T47D (cell line): ENCODE data around the gene SVEP1.
"Not testable (repeated sequence)": the region's sequence is repeated elsewhere in the genome, so short reads cannot be mapped to it uniquely, and the experiment has no call there.

ENCODE experiments used
- DNase-seq, 2 experiments: peaks; one replicate each; pipeline versions ENCODE4 v3.0.0 to v3.0.0-alpha.2; 2011 to 2012; ENCODE audit warnings: low read depth in 1 of 2, low spot score in 1 of 2
- JUND ChIP-seq: IDR thresholded peaks from 2 replicates; pipeline ENCODE4 v1.6.1; 2012; ENCODE audit warnings: low read depth
- in situ Hi-C: cut with HindIII; loops from 2 replicates; pipeline ENCODE4 v1.10.0; 2016; ENCODE audit warnings: low sequenced_read_pairs, low pct_unique_long_range_greater_than_20kb

Gene SVEP1

DNA sequence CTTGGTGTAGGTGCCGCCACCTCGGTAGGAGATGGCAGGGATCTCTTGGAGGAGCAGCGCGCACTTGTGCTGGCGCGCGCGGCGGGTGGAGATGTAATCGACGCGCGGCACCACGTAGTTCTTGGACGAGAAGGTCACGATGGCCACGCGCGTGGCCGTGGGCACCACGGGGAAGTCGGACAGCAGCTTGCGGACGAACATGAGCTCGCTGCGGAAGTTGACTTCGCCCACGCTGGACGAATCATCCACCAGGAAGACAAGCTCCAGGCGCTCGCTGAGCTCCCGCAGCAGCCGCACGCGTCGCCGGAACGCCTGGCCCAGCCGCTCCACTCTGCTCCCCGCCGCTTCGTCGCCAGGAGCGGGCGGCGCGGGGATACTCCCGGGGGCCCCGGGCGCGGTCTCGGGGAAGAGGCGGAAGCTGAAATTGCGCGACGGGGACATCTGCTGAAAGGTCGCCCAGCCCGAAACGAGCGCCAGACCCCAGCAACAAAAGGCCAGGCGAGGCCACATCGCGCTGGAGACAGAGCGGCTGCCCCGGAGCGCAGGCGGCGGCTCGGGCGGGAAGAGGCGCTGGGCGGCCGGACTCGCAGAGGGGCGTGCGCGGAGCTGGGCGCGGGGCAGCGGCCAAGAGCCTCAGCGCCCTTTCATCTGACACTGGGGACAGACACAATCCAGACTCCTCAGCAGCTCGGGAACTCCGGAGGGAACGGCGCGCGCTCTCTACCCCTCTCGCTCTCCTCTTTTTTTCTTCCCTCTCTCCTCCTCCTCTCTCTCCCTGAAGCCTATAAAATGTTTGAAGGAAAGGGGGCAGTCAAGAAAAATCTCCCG, at the start of gene SVEP1:
SVEP1 (minus strand) TSS at position 708 of the 828 bp plus-strand sequence; CDS start at position 510, 198 bp downstream.
- TF ChIP-seq JUND: no peak
- in situ Hi-C loops: no loop called here
- no peak for DNase-seq

- no peak for DNase-seq
Measured at GRCh38 chr9:110626101-110626829, 46.7 kb upstream of the SVEP1 start.

GRCh38 chr9:110623462-110624025, 44.0 kb upstream of the SVEP1 start:
- no peak for TF ChIP-seq JUND
- peak; percentile 52 to 84 for DNase-seq
- in situ Hi-C loops: no loop called here

More at GRCh38 chr9:110626101-110626829, 46.7 kb upstream of the SVEP1 start:
- no peak for TF ChIP-seq JUND
- in situ Hi-C loops: no loop called here

DNA sequence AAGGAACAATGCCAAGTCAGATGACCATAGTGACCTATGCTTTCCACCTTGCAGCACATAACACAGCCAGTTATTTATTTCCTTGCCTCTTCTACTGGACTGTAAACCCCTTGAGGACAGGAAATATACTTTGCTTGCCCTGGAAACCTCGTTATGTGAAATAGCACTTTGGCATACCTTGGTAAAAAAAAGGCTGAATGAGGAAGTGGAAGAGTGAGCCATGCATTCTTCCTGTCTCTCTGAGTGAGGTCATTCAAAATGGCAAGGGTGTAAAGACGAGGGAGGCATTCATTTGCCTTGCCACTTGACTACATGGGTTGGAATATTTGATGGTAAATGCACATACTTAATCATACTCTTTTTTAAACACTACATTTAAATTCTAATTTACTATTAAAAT, 42.8 kb upstream of the SVEP1 start:
- no peak for TF ChIP-seq JUND
- in situ Hi-C loops: no loop called here
- no peak for DNase-seq

- no peak for TF ChIP-seq JUND
- in situ Hi-C loops: no loop called here
- no peak for DNase-seq
Measured at GRCh38 chr9:110620726-110621125, 41.2 kb upstream of the SVEP1 start.

DNA sequence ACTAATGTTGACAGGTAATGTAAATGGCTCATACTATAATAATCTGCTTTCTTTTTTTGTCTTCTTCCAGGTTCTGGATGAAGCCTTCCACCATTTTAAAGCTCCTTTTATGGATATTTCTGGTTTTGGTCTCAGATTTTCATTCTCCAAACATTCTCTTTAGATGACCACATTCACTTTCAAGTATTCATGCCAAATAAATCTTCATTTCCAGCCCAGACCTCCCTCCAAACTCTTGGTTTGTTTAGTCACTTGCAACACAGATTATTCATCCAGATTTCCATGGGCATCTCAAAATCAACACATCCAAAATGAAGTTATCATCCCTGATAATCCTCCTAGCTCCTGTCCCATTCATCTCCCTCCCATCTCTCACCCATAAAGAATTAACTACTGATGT, 40.3 kb upstream of the SVEP1 start:
- TF ChIP-seq JUND: no peak
- DNase-seq: no peak
- in situ Hi-C loops: no loop called here

DNA sequence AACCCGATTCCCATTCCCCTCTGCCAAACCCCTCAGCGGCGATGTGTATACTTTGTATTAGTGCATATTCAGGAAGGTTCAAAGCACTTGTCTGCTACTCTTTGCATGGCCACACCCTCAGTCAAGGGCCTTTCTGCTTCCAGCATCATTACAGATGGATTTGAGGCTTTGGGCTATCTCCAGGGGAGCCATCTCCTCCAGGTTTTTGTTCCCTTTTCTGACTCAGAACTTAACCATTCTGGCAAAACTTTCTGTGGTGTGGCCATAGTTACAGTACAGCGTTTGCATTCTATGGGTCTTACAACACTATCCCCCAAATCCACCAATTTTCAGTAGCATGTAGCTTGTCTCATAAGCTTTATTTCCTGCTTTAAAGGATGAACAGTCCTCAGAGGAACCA, 36.0 kb upstream of the SVEP1 start:
- no peak for DNase-seq
- no peak for TF ChIP-seq JUND
- in situ Hi-C loops: no loop called here

DNA sequence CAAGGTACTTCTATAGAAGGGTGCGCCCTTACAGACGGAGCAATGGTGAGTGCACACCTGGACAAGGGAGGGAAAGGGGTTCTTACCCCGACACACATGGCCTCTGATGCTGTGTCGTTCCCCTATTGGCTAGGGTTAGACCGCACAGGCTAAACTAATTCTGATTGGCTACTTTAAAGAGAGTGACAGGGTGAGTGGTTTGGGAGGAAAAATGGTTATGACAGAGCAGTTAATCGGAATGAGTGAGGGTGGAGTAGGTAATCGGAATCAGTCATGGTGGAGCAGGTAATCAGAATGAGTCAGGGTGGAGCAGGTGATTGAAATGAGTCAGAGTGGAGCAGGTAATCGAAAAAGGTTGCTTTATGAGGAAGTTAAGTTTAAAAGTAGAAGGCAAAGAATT, 35.0 kb upstream of the SVEP1 start:
- in situ Hi-C loops, DNase-seq: not testable (repeated sequence)

DNA sequence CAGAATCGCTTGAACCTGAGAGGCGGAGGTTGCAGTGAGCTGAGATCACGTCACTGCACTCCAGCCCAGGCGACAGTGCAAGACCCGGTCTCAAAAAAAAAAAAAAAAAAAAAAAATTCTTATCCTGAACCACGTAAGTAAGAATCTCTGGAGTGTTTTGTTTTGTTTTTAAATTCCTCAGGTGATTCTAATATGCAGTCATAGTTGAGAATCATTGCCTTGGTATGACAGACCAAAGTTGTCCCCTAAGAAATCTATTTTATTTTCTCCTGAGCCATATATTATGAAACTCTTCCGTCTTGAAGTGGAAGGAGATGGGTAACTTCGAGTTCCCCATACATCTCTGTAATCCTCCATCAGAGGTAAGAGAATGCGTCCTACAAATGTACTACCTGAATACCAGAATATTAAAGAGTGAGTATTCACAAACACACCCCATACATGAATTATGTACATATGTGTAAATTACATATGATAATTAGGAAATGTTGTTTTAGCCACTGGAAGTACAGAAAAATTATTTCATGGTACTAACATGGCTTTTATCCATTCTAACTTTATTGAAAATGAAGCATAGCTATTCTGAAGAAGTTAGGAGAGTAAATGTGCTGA, 26.7 kb upstream of the SVEP1 start:
- TF ChIP-seq JUND: no peak
- in situ Hi-C loops: no loop called here
- no peak for DNase-seq

GRCh38 chr9:110605565-110605964, 26.0 kb upstream of the SVEP1 start:
- in situ Hi-C loops: no loop called here
- DNase-seq: no peak
- TF ChIP-seq JUND: no peak

DNA sequence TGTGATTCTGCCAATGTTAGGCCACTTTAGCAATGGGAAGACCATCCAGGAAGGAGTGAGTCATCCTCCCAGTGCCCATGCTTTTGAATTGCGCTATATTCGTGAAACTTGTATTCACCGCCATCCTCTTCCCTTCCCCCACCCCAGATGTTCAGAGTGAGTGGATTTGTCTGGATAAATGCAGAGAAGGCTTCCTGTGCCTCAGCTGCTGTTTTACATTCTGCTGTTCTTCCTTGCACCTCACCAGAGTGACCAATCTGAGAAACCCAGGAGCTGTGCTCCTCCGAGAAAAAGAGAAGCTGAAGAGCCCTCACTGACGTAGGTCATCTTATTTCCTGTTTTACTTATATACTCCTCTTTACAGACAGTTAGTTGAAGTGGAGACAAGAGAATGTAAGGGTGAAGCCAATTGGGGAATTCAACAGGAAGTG, 24.6 kb upstream of the SVEP1 start:
- in situ Hi-C loops: no loop called here
- no peak for DNase-seq
- no peak for TF ChIP-seq JUND

- TF ChIP-seq JUND: no peak
- no peak for DNase-seq
- in situ Hi-C loops: no loop called here
Measured at GRCh38 chr9:110602281-110602680, 22.7 kb upstream of the SVEP1 start.
